Stimulated activated CD4-positive, alpha-beta T cell treated with anti-CD3 and anti-CD28 coated beads, Interleukin-2, amount 100 ng/mL, for 48 hours (primary cell): ENCODE data around the gene GDF2.

Source experiments
- DNase-seq, 2 donors: peaks; one replicate each; pipeline ENCODE4 v3.0.0-alpha.2; 2020

GDF2 gene

DNA sequence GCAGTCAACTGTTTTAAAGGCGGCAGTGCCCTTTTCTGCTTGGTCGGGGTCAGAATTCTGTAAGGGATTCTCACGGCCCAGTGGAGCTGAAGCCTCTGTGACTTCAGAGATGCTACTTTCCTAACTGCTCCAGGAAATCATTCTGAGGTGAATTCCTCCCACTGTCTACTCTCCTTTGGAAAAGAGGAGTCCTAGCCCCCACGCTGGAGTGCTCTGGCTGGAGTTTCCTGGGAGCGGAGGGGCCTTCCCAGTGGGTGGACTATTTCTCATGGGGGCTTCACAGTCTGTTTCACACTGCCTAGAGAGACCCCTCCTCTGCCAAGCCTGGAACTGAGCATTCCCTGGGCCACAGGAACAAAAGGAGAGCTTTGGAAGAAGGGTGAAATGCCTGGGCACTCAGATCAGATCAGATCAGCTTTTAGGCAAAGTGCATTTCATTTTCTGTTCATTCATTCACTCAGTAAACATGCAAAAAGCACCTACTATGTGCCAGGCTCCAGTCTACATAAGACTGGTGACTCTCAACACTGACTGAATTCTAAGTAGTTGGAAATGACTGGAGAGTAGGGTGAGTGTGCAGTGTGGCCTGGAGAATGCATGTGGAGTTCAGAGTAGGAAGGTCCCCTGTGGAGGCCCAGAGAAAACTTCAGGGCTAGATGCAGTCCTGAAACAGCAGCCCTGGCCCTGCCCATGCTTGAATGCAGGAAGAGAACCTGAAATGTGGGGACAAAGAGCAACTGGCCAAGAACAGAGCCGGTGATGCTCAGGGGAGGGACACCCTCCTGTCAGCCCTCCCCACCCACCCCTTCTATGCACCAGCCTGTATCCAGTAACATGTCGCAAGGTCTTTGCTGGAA is 49.6 kb downstream of the GDF2 start:
- no peak for DNase-seq

DNA sequence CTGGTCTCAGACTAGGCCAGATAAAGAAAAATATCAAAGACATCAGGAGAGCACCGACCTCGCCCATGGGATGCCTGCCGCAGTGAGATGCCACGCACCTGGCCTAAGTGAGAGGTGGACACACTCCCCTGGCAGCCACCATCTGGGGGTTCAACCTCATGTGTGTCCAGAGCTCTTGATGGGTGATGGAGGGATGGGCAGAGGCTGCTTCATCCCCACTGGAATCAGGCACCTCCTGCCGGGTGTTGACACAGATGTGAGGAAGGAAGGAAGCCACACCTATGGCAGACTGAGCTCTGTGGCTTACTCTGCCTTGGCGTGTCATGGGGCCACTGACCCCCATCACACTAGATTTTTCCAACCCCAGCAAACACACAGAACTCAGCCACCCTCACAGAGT is 50.5 kb downstream of the GDF2 start:
- DNase-seq, result no peak

- DNase-seq, result no peak
These were observed 52.6 kb downstream of the GDF2 start for GRCh38 chr10:47374611-47375536.

DNA sequence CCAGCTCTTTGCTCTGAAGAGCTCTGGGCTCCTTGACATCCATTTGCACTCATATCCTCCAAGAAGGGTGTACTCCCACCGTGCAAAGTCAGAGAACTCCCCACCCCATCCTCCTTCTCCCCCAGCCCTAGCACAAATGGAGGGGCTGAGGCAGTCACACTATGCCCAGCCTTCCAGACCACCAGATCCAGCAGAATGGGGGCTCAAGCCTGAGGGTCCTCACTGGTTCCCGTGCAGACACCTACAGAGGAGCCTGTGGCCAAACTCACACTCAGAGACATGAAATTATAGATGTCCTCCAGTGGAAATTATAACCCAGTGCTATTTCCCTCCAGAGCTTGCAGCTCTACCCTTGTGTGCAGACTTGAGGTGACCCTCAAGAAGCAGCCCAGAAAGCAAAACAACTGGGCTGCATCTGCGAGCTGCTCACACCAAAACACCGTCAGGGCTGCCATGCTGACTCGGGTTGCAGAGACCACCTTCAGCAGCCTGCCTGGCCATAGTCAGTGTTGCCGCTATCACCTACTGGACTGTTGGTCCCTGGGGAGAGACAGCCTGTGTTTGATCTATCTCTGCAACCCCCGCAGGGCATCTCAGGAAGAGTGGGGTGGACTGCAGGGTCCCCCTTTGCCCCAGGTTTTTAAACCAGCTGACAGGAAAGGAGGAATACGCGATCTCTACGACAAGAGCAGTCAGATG is 54.4 kb downstream of the GDF2 start:
- no peak for DNase-seq
